Measurements from ENCODE around the gene AEBP1. TPM values are rescaled to one million over a fixed set of nuclear protein-coding genes. Genes with fewer than 3 reads are reported as not detected.

Gene AEBP1
- total and polyA plus RNA-seq, 9 of the 15 experiments (the other 6 are each of a cell fraction or from before 2014, with no cell fraction given) = 0.03 to 0.78 (median 0.30) TPM; not detected in 2

GRCh38 chr7:44144426-44144967 is 40.4 kb downstream of the AEBP1 start:
- no TSS peak for BruUV-seq (replicated peaks)
- Histone ChIP-seq H3K9ac (ENCODE audit: insufficient read depth in 1 of 2, low read depth in 2 of 2, low read length in 2 of 2) (no peak overlapping the region), H3K27me3 (ENCODE audit: control insufficient read depth in 2 of 2, insufficient read depth in 2 of 2, low read length in 2 of 2) (no peaks in the 10 kb centered on the region), H3K36me3 (ENCODE audit: control insufficient read depth, insufficient read depth, low read length) (no peaks in the 10 kb centered on the region), H3K9me1 (ENCODE audit: control insufficient read depth, insufficient read depth, low read length) (no peaks in the 10 kb centered on the region), H3K4me2 (ENCODE audit: insufficient read depth, low read length) (no peak overlapping the region), H2AFZ (ENCODE audit: low read depth, low read length) (no peak overlapping the region), H3K4me3 (no peak overlapping the region), H4K20me1 (replicated peaks; ENCODE audit: control insufficient read depth, insufficient read depth, low read length) (no peaks in the 10 kb centered on the region; the same call in 1 of the 2 replicates), H3K27ac (ENCODE audit: extremely low read depth, low read depth, low read length) (no peak overlapping the region), H3K9me3 (replicated peaks; ENCODE audit: control insufficient read depth, insufficient read depth, low read depth, low read length) (no peaks in the 10 kb centered on the region), H3K4me1 (replicated peaks in 1 of 2; ENCODE audit: control insufficient read depth in 2 of 2, insufficient read depth in 2 of 2, low read length in 2 of 2) (peaks cover 21 to 56% of the 10 kb centered on the region in 2 experiments), H3K79me2 (ENCODE audit: control insufficient read depth, insufficient read depth, low read length) (no peaks in the 10 kb centered on the region)
- WGBS (ENCODE audit: insufficient coverage, low coverage, missing lambda C conversion rate) = 62% methylated on average over 5 of the region's 6 CpGs
- ChIA-PET POLR2A (no interaction called here), CTCF (ENCODE audit: low intra/inter-chr PET ratio) (no interaction called here)
- no peak for TF ChIP-seq THRB (CRISPR knock-in tag; conservative IDR thresholded peaks at IDR 0.05)
- peak; percentile 29 for TF ChIP-seq ZFP36 (IDR thresholded peaks at IDR 0.05; ENCODE audit: low read depth, low read length, partially characterized antibody)
- FAIRE-seq (no peak), ATAC-seq (no peak), DNase-seq (ENCODE audit: extremely low read depth in 1 of 4, low spot score in 3 of 4) (no peak)
- intact Hi-C loops (cut with micrococcal nuclease) (no loop called here), in situ Hi-C loops (cut with MboI) (no loop called here)

GRCh38 chr7:44144968-44145478 is 40.9 kb downstream of the AEBP1 start:
- ATAC-seq (no peak), FAIRE-seq (no peak), DNase-seq (ENCODE audit: extremely low read depth in 1 of 4, low spot score in 3 of 4) (no peak)
- WGBS (ENCODE audit: insufficient coverage, low coverage, missing lambda C conversion rate) = 75% methylated on average over 19 of the region's 31 CpGs
- peaks cover 21 to 58% of the 10 kb centered on the region in 2 experiments for H3K4me1 ChIP-seq (replicated peaks in 1 of 2; ENCODE audit: control insufficient read depth in 2 of 2, insufficient read depth in 2 of 2, low read length in 2 of 2)
- intact Hi-C loops (cut with micrococcal nuclease) = loop anchor here (5.0 kb wide), 1 partner anchor 52 kb away; no protein-coding TSS in a partner anchor
- no peak overlapping the region for H3K4me3 ChIP-seq
- TF ChIP-seq RBM14 (IDR thresholded peaks at IDR 0.05; ENCODE audit: borderline replicate concordance, insufficient read depth, low read depth, low read length) (0 out of 2 replicates have a peak, but pooled peaks have one; percentile 9), CBX5 (IDR thresholded peaks at IDR 0.05; ENCODE audit: borderline replicate concordance, low read depth) (no peak), ZNF263 (CRISPR knock-in tag; IDR thresholded peaks at IDR 0.05; ENCODE audit: borderline replicate concordance) (peak; percentile 76), DPF2 (IDR thresholded peaks at IDR 0.05) (no peak)
- no peaks in the 10 kb centered on the region for H3K36me3 ChIP-seq (ENCODE audit: control insufficient read depth, insufficient read depth, low read length)
- no peak overlapping the region for H3K27ac ChIP-seq (ENCODE audit: extremely low read depth, low read depth, low read length)
- H2AFZ ChIP-seq (ENCODE audit: low read depth, low read length) = peak overlapping the region; percentile 61; the same call in 1 of the 2 replicates
- no TSS peak for BruUV-seq (replicated peaks)
- H3K9me1 ChIP-seq (ENCODE audit: control insufficient read depth, insufficient read depth, low read length) = no peaks in the 10 kb centered on the region
- no peaks in the 10 kb centered on the region for H3K9me3 ChIP-seq (replicated peaks; ENCODE audit: control insufficient read depth, insufficient read depth, low read depth, low read length)
- no peak overlapping the region for H3K4me2 ChIP-seq (ENCODE audit: insufficient read depth, low read length)
- no peak overlapping the region for H3K9ac ChIP-seq (ENCODE audit: insufficient read depth in 1 of 2, low read depth in 2 of 2, low read length in 2 of 2)
- ChIA-PET CTCF (ENCODE audit: low intra/inter-chr PET ratio) (no interaction called here), POLR2A (no interaction called here)
- no peaks in the 10 kb centered on the region for H3K79me2 ChIP-seq (ENCODE audit: control insufficient read depth, insufficient read depth, low read length)
- H4K20me1 ChIP-seq (replicated peaks; ENCODE audit: control insufficient read depth, insufficient read depth, low read length) = no peaks in the 10 kb centered on the region
- H3K27me3 ChIP-seq (ENCODE audit: control insufficient read depth in 2 of 2, insufficient read depth in 2 of 2, low read length in 2 of 2) = no peaks in the 10 kb centered on the region
- in situ Hi-C loops (cut with MboI) = no loop called here
